Spleen (tissue), 7 donors: ENCODE data around the gene RBM42.

Source experiments
- POLR2A ChIP-seq, 3 donors: fragments of 450-650 bp; IDR thresholded peaks; one replicate each; pipeline ENCODE4 v1.5.1; 2017; ENCODE audit warnings: antibody characterized with exemption in 3 of 3, mild to moderate bottlenecking in 1 of 3
- POLR2AphosphoS5 ChIP-seq, 3 donors: sonication (generic); formaldehyde crosslinking; IDR thresholded peaks; one replicate each; pipeline ENCODE4 v1.5.1; 2017; ENCODE audit warnings: antibody characterized with exemption in 3 of 3
- TF ChIP-seq, protein P1 (sequence below), 11 experiments: fragments of 200-600 bp in 7 of 11; fragments of 450-650 bp in 4 of 11; sonication (generic) in 4 of 11; IDR thresholded peaks in 8 of 11; conservative IDR thresholded peaks in 3 of 11; 1 replicate in 7 of 11; 2 replicates in 4 of 11; pipeline versions ENCODE4 v1.4.0 to v1.8.0; 2016 to 2021; ENCODE audit warnings: antibody characterized with exemption in 11 of 11, inconsistent platforms in 4 of 11, mild to moderate bottlenecking in 1 of 11
- donor health status: DM: no; HTN: no; CAD: no; lungs with moderate emphysema.
- donor health status: DM: no; HTN: no; CAD: no.
- donor health status: DM: no; HTN: no; CAD: no.

DNA sequence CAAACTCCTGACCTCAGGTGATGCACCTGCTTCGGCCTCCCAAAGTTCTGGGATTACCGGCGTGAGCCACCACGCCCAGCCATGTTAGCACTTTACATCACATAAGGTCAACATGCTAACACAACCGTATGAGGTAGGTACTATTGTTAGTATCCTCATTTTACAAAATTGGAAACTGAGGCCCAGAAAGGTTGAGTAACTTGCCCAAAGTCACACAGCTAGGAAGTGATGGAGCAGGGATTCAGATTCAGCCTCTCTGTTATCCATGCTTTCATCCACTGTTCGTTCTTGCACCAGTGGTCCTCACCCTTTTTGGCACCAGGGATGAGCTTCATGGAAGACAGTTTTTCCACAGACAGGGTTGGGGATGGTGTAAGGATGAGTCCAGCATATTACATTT is 27.9 kb downstream of the RBM42 start:
- no peak for TF ChIP-seq POLR2A (IDR thresholded peaks at IDR 0.05)
- TF ChIP-seq, protein P1, sequence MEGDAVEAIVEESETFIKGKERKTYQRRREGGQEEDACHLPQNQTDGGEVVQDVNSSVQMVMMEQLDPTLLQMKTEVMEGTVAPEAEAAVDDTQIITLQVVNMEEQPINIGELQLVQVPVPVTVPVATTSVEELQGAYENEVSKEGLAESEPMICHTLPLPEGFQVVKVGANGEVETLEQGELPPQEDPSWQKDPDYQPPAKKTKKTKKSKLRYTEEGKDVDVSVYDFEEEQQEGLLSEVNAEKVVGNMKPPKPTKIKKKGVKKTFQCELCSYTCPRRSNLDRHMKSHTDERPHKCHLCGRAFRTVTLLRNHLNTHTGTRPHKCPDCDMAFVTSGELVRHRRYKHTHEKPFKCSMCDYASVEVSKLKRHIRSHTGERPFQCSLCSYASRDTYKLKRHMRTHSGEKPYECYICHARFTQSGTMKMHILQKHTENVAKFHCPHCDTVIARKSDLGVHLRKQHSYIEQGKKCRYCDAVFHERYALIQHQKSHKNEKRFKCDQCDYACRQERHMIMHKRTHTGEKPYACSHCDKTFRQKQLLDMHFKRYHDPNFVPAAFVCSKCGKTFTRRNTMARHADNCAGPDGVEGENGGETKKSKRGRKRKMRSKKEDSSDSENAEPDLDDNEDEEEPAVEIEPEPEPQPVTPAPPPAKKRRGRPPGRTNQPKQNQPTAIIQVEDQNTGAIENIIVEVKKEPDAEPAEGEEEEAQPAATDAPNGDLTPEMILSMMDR (IDR thresholded peaks at IDR 0.05 in 8 of 11, conservative IDR thresholded peaks at IDR 0.05 in 3 of 11), result no peak
- no peak for TF ChIP-seq POLR2AphosphoS5 (IDR thresholded peaks at IDR 0.05)
